ENCODE data around the gene FILIP1L. TPM values are rescaled to one million over a fixed set of nuclear protein-coding genes. Genes with fewer than 3 reads are reported as not detected.

Gene FILIP1L
- total RNA-seq, 2 donors from 2014 or later, result 6.7 to 19.0 TPM

DNA sequence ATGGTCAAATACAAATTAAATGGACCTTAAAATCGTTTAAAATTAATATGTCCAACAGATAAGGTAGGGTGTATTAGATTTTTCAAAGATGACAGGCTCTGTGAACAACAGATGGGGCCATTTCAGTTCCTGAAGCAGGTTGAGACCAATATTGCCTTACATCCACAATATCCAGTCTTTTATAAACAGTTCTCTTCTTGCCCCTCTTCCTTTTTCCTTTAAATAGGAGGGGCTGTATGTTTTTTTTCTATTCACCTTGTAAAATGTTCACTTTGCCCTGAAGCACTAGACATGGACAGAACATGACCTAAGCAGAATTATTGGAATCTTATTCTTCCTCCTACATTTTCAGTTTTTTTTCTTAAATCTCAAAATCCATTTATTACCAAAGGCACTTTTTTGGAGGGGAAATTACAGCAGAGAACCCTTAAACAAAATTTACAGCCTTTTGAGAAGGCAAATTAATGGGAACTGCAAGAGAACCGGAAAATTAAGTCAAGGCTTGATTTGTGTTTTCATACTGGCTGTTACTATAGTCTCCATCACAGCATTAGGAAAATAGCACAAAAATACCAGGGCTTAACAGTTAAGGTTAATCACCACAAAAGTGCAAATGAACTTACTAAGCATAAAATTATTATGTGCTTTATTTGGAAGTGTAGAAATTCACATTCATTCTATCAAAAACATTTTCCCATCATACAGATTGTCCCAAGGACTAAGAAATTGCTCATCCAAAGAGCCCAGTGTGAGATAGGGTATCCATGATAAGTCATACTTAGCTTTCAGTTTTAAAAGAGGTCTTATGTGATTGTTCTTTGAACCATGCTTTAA lies 240.8 kb downstream of the FILIP1L start:
- no peak for DNase-seq
- intact Hi-C loops (cut with DNase I, micrococcal nuclease), result no loop called here
- no peak for ATAC-seq

DNA sequence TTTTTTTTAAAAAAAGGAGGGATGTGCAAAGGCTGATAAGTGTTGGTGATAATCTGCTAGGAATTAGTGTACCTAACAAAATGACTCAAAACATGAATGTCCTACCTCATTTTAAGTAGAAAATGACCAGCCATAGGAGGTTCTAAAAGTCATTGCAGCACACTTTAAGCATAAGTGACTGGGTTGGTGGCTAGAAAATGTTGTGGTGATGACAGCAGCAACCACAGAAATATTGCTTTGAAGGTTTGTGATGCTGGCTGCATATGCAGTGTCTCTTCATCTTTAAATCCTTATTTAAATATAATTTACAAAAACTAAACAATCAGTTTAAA lies 241.4 kb downstream of the FILIP1L start:
- intact Hi-C loops (cut with DNase I, micrococcal nuclease), result no loop called here
- ATAC-seq, result no peak

DNA sequence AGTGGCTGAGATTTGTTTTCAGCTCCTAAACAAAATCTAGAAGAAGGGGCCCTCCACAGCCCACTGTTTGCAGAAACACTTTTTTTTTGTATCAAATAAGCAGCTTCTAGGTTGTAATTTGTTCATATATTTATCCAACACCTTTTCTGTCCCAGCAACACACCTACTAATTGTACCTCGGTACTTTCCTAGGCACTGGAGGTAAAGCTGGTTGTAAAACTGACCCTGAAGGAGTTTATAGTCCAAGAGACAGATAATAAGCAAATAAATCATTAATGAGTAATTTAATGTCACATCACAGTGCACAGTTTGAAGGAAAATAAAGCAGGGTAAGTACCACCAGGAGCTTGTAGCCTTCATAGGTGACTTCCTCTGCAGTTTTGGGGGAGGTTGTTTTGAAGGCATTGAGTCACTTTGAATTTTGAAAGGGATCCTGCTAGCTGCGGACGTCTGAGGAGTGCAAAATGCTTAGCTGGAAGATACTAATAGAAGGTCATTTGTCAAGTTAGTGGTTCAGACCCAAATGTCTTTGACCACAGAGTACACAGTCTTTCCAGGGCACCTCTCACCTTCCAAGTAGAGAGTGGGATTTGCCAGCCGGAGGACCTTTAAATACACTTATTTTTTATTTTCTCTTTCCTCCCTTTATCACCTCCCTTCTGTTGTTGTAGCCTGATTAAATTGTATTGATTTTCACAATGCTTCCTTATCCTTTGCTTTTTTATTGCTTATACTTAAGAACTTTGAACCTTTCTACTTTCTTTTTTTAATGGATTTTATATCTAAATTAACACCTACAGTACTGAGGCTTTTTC lies 242.9 kb downstream of the FILIP1L start:
- ATAC-seq (peak; percentile 66), DNase-seq (no peak)
- intact Hi-C loops (cut with DNase I, micrococcal nuclease), result no loop called here

More for the DNA sequence above, 241.4 kb downstream of the FILIP1L start:
- no peak for DNase-seq

DNA sequence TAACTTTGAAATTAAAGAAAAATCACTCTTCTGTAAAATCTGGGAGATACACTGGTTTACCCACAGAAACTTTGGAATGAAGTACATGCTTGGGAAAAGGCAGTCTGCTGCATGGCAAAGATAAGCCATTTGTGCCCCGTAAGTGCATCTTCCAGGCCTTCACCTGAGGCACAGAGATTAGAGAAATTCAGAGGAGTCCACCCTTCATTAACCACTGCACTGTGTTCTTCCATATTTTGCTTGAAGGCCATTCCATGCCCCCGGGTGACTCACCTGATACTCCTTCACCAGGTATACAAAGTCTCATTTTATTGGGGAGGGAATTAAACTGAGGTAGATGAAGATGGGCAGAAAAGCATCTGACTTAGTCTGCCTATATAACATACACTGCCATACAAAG lies 243.6 kb downstream of the FILIP1L start:
- intact Hi-C loops (cut with DNase I, micrococcal nuclease), result no loop called here
- ATAC-seq, result no peak
- DNase-seq, result no peak

DNA sequence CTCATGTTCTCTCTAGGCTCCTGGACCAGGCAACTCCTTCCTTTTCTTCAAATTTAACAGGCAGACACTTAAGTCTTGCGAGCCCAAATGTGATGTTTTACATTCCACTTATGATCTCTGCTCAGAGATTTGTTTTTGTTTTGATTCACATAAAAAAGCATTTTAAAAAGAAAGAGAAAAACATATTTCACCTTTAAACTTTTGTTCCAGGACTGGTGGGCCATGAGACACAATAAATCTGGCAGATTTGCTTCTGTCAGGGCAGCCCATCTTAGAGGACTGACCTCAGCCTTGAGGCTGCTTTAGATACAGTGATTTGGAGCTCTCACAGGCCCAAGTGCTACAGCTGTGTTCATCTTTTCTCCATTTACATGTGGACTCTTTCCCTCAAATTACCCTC lies 244.7 kb downstream of the FILIP1L start:
- DNase-seq (no peak), ATAC-seq (no peak)
- intact Hi-C loops (cut with DNase I, micrococcal nuclease), result no loop called here

DNA sequence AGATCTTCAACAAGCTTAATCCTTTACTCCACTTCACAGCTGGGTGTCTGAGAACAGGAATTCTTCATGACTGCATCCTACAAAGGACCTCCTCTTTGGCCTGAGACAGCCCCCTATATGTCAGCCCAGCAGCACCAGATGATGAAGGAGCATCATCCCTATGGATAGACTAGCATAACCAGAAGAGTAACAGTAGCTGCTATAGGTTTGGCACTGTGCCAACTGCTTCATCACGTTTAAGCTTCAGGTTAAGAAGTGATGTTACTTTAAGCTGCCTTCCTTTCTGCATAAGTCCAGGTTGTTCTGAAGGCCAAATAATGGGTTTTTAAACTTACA lies 246.0 kb downstream of the FILIP1L start:
- DNase-seq (no peak), ATAC-seq (no peak)
- intact Hi-C loops (cut with DNase I, micrococcal nuclease), result no loop called here

DNA sequence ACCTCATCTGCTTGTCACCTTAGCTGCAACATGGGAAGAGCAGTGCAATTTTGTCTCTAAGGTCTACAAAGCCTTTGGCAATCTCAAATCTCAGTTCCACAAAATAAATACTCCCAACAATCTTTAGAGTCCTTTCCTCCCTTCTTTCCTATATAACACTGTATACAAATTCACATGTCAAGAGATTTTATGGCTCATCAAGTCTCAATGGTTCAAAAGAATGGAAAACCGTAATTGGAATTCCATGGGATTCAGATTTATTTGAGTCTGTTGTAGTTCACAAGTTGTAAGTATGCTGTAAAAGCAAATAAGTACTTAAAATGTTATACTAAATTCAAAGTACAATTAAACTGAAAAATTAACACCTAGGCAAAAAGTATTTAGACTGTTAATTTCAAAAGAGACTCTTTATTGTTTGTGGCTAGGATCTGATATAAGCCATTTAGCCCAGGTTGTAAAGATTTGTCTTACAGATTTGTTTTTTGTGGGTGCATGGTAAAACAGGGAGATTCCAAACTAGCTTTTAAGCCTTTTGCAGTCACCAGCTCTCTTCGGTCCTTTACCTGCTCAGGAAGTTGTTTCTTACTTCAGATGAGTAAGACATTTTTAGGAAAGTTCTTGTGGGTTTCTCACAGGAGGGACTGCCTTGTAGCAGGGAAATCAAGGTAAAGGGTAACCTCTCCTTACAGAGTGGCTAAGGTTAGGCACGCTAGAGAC lies 246.5 kb downstream of the FILIP1L start:
- DNase-seq (no peak), ATAC-seq (no peak)
- intact Hi-C loops (cut with DNase I, micrococcal nuclease), result no loop called here

DNA sequence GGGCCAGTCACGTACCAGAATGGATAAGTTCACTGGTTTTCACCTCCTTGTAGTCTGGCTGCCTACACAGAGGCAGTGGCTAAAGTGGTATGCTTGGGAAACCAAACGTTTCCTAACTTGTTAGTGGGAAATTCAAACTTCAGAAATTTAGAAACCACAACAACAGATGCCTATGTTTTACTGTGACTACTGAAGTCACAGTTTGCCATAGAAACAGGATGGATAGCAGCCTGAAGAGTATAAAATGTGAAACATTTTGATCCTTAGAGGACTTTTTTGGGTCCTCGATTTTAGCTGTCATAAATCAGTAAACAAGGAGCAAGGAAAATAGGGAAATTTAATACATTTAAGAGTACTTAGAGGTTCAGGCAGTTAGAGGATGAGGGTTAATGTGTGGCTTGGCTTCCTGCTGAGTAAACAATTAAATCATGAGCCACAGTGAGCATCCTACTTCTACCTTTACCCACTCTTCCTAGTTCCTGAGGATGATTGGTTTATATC lies 248.0 kb downstream of the FILIP1L start:
- DNase-seq (no peak), ATAC-seq (peak; percentile 48)
- intact Hi-C loops (cut with DNase I, micrococcal nuclease), result no loop called here

DNA sequence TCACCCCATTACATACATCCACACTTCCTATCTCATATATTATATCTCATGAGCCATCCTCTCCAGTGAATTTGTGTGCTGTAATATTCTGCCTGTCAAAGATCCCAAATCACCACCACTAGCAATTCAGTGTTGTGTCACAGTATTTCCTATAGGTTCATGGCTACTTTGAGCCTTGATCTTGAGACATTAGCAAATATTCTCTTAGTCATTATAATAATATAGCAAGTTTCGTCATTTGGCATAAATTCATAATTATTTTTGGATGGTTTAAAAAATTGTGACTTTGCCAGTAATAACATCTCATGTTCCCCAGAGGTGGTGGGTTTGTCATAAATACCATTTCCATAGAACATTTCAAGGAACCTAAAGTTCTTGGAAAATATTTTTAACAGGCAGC lies 249.0 kb downstream of the FILIP1L start:
- intact Hi-C loops (cut with DNase I, micrococcal nuclease), result no loop called here
- DNase-seq (no peak), ATAC-seq (no peak)

DNA sequence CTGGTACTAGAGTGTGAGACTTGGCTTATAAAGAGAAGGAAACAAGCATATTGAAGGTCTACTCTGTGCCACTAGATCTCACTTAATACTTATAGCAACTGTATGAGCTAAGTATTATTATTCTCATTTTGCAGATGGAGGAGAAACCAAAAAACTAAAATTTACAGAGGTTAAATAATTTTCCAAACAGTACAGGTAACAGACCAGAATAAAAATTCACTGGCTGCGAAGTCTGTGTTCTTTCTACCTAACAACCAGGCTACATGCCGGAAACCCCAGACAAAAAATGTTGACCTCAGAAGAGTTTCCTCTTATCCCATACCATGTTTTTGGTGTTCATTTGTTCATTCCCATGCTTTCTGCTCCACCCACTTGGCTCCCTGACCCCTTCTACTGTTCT lies 250.0 kb downstream of the FILIP1L start:
- no peak for ATAC-seq
- intact Hi-C loops (cut with DNase I, micrococcal nuclease), result no loop called here
- DNase-seq, result no peak

DNA sequence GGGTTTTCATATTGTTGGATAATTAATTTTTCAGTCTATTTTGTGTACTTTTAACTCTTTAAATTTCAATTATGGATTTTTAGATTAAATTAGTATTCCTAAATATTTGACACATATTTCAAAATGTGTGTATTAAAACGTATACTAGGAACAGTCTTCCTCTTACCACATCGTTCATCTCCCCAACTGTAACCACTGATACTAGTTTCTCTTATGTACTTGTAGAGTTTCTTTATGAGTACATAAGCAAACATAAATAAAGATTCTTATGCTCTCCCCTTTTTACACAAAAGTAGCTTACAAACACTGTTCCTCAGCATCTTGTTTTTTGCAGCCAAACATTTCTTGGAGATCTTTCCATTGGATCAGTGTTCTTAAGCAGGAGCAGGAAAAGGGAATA lies 250.7 kb downstream of the FILIP1L start:
- no peak for DNase-seq
- no peak for ATAC-seq
- intact Hi-C loops (cut with DNase I, micrococcal nuclease), result no loop called here

DNA sequence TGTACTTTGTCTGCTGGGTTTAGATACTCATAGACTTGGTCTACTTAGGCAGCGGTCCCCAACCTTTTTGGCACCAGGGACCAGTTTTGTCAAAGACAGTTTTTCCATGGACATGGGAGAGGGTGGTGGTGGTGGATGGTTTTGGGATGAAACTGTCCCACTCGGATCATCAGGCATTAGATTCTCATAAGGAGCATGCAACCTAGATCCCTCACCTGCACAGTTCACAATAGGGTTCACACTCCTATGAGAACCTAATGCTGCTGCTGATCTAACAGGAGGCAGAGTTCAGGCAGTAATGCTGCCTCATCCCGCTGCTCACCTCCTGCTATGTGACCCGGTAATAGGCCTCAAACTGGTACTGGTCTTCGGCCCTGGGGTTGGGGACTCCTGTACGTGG lies 251.3 kb downstream of the FILIP1L start:
- ATAC-seq, result no peak
- intact Hi-C loops (cut with DNase I, micrococcal nuclease), result no loop called here
- no peak for DNase-seq

DNA sequence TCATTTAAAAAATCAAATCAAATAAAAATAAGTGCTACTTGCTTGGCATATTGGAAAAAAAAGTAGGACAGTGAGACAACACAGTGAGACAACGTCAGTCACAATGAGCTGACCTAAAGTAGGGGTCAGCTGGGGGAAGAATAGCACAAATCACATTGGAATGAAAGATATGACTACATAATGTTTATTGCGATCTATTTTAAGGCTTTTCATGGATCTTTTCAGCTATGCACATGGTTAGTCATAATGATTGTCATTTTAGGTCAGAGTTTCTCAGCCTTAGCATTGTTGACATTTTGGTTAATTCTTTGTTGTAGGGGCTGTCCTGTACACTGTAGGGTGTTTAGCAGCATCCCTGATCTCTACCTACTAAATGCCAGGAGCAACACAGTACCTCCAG lies 252.1 kb downstream of the FILIP1L start:
- intact Hi-C loops (cut with DNase I, micrococcal nuclease), result no loop called here
- no peak for DNase-seq
- ATAC-seq, result no peak

DNA sequence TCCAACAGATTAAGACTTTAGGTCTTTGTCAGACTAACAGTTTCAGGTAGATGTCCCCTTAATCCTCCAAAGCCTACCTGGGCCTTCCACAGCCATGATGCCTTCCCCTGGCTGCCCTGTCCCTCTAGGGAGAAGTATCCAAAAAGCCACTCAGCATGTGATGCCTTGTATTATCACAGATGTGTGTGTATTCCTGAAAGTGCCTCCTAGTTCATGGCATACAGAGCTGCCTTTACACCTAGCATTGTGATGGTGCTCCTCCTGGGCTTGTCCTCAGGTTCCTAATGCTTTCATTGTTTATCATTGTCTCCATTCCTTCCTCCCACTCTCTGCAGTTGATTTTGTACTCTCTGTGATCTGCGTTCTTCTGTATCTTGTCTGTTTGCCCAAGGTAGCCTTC lies 253.1 kb downstream of the FILIP1L start:
- DNase-seq, result no peak
- intact Hi-C loops (cut with DNase I, micrococcal nuclease), result no loop called here
- no peak for ATAC-seq

DNA sequence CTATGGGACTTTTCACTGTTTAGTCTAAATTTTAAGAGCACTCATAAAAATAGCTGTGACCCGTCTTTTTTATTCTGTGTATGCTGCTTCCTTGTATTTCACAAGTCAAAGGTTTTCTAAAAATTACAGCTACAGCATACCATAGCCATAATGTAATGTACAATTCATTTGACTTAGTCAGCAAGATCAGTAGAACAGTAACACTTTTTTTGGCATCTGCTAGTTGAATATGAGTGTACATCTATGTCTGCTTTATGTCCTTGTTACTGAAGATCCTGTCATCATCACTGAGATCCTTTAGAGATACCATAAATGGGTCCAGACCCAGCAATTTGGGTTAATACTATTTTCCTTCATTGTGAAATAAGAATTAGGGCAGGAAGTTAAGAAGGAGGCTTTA lies 254.5 kb downstream of the FILIP1L start:
- DNase-seq (no peak), ATAC-seq (no peak)
- intact Hi-C loops (cut with DNase I, micrococcal nuclease), result no loop called here

DNA sequence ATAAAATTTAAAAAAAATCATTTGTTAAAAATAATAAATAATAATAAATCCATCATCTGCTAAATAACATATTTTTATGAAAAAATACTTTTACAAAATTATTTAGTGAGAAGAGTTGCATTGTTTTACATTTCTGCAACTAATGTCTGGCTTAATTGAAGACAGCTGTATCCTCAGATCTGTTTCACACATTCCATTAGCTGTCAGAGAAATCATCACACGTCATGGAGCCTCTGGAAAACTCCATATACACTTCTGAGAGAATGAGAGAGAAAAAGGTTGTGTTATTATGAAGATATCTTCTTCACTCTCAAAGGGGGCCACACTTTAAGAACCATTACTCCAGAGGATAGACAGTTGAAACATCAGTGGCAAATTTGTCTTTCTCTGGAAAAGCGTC lies 255.8 kb downstream of the FILIP1L start:
- no peak for ATAC-seq
- DNase-seq, result no peak
- intact Hi-C loops (cut with DNase I, micrococcal nuclease), result no loop called here

DNA sequence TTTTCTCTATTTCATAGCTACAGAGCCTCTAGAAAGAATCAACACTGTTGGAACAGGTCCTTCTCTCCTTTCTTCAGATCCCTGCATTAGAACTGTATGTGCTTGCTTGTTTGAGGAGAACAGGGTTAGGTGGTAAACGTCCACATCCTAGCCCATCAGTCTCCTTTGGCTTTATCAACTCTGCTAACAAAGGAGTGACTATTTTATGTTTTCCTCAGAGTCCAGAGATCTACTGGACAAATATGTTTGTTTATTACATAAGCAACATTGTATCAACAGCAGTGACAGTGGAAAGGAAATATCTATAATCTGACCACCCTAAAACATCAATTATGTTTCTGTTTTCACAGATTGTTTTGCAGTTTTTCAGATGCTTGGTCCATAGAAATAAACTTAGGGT lies 257.0 kb downstream of the FILIP1L start:
- ATAC-seq, result no peak
- intact Hi-C loops (cut with DNase I, micrococcal nuclease), result no loop called here
- no peak for DNase-seq

DNA sequence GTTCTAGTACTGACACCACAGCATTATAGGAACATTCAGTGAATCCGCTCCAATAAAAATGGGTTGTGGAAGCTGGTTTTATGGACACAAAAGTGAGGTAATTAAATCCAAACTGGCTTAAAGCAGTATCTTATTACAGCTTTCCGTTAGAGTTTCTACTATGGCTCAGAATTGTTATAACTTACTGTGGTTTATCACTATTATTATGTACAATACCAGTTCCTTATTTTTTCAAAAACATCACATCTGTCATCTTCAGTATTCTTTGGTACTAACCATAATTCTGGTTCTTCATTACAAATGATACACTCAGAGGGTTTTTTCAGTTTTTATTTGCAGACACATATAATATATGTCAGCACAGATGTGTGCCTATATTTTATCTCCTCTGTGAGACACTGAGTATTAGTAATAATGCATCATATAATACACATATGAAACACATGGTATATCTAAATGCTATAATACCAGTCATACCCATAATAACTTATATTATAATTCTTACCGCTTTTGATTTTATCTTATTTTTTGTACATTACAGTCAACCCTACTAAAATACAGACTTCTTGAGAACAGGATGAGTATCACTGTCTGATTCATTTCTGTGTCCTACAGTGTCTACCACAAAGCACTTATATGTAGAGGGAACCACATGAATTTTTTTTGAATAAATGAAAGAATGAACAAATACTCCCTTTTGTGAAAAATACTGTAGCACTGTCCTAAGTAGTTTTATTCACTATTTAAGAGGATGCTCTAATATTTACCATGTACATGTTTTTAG lies 257.7 kb downstream of the FILIP1L start:
- ATAC-seq (no peak), DNase-seq (no peak)
- intact Hi-C loops (cut with DNase I, micrococcal nuclease), result no loop called here

DNA sequence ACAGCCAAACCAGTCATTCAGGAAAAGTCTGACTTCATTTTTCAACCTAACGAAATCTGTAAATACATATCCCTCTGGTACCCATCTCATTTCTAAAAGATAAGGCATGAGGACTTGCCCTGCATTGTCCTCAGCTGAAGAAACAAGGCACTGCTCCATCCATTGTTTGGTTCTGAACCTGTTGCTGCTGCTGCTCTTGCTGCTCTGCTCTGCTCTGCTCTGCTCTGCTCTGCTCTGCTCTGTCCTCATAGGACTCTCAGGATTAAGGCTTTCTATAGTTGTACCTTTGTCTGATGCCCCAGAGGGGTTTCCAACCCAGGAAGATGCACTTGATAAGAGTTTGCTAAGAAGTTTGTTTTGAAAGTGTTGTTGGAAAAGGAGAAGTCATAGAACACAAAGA lies 258.4 kb downstream of the FILIP1L start:
- DNase-seq, result no peak
- no peak for ATAC-seq
- intact Hi-C loops (cut with DNase I, micrococcal nuclease), result no loop called here

All from left colon (tissue), 2 donors.